LoVo (cell line): ENCODE results near the gene GNA14.
"Not testable (repeated sequence)": the region's sequence is repeated elsewhere in the genome, so short reads cannot be mapped to it uniquely, and the experiment has no call there.

ENCODE experiments used
- DNase-seq: peaks from one replicate; pipeline ENCODE4 v3.0.0-alpha.2; 2016; ENCODE audit warnings: low spot score

The GNA14 gene

GRCh38 chr9:77648234-77649108 lies at the start of gene GNA14:
Gene GNA14, minus strand, starts transcription at chr9:77648322. Its CDS starts 529 bp downstream, at chr9:77647793.
- no peak for DNase-seq

GRCh38 chr9:77697238-77697984 lies 49.3 kb upstream of the GNA14 start:
- no peak for DNase-seq

- DNase-seq, result not testable (repeated sequence)
Observed at GRCh38 chr9:77690723-77691122, 42.6 kb upstream of the GNA14 start.

- not testable (repeated sequence) for DNase-seq
Observed at GRCh38 chr9:77690119-77690518, 42.0 kb upstream of the GNA14 start.

- not testable (repeated sequence) for DNase-seq
Observed at GRCh38 chr9:77687737-77688136, 39.6 kb upstream of the GNA14 start.

- DNase-seq, result no peak
Observed at GRCh38 chr9:77680581-77680980, 32.5 kb upstream of the GNA14 start.

GRCh38 chr9:77679661-77680368 lies 31.7 kb upstream of the GNA14 start:
- DNase-seq, result no peak

- DNase-seq, result no peak
Observed at GRCh38 chr9:77679088-77679487, 31.0 kb upstream of the GNA14 start.

- no peak for DNase-seq
Observed at GRCh38 chr9:77677957-77678535, 29.9 kb upstream of the GNA14 start.

GRCh38 chr9:77677397-77677796 lies 29.3 kb upstream of the GNA14 start:
- DNase-seq, result no peak

GRCh38 chr9:77673941-77674791 lies 26.0 kb upstream of the GNA14 start:
- no peak for DNase-seq

GRCh38 chr9:77672183-77672582 lies 24.1 kb upstream of the GNA14 start:
- no peak for DNase-seq

GRCh38 chr9:77667151-77667550 lies 19.0 kb upstream of the GNA14 start:
- no peak for DNase-seq

- peak; percentile 5 for DNase-seq
Observed at GRCh38 chr9:77663754-77664153, 15.6 kb upstream of the GNA14 start.

GRCh38 chr9:77661566-77662085 lies 13.5 kb upstream of the GNA14 start:
- DNase-seq, result no peak

GRCh38 chr9:77659926-77660325 lies 11.8 kb upstream of the GNA14 start:
- DNase-seq, result no peak

GRCh38 chr9:77651203-77651602 lies 3.1 kb upstream of the GNA14 start:
- no peak for DNase-seq

GRCh38 chr9:77649109-77649812 lies 1.1 kb upstream of the GNA14 start:
- no peak for DNase-seq

- DNase-seq, result no peak
Observed at GRCh38 chr9:77647267-77648233, 572 bp downstream of the GNA14 start.
